Measurements from ENCODE around the gene KLHL3. TPM values are rescaled to one million over a fixed set of nuclear protein-coding genes. Genes with fewer than 3 reads are reported as not detected.

KLHL3 gene
- total and polyA plus RNA-seq, 10 donors = 1.3 to 17.9 (median 9.5) TPM

- 69 to 81% (median 77%) methylated on average over 7 of the region's 7 CpGs for WGBS, 5 donors
- Histone ChIP-seq H3K9me3 (no peaks in the 10 kb centered on the region), H3K4me1 (no peaks in the 10 kb centered on the region), H3K36me3 (no peaks in the 10 kb centered on the region), H3K4me3 (no peak overlapping the region), H3K27me3 (replicated peaks in 1 of 7) (no peaks in the 10 kb centered on the region), H3K27ac (no peak overlapping the region)
- intact Hi-C loops (cut with DNase I; ENCODE audit: low total_unique reads) = no loop called here
- no peak for TF ChIP-seq POLR2A (IDR thresholded peaks at IDR 0.05)
- TF ChIP-seq CTCF (IDR thresholded peaks at IDR 0.05 in 8 of 11, conservative IDR thresholded peaks at IDR 0.05 in 3 of 11) = no peak
- no peak for TF ChIP-seq POLR2AphosphoS5 (IDR thresholded peaks at IDR 0.05)
- DNase-seq = no peak
Observed at GRCh38 chr5:137613554-137614265, 122.2 kb downstream of the KLHL3 start.

- Histone ChIP-seq H3K27ac (no peak overlapping the region), H3K4me3 (no peak overlapping the region), H3K36me3 (no peaks in the 10 kb centered on the region), H3K27me3 (replicated peaks in 1 of 7) (no peaks in the 10 kb centered on the region), H3K4me1 (no peaks in the 10 kb centered on the region), H3K9me3 (no peaks in the 10 kb centered on the region)
- intact Hi-C loops (cut with DNase I; ENCODE audit: low total_unique reads) = no loop called here
- TF ChIP-seq POLR2A (IDR thresholded peaks at IDR 0.05) (no peak), POLR2AphosphoS5 (IDR thresholded peaks at IDR 0.05) (no peak), CTCF (IDR thresholded peaks at IDR 0.05 in 8 of 11, conservative IDR thresholded peaks at IDR 0.05 in 3 of 11) (no peak)
- no peak for DNase-seq
Observed at GRCh38 chr5:137612576-137612975, 123.3 kb downstream of the KLHL3 start.

- intact Hi-C loops (cut with DNase I; ENCODE audit: low total_unique reads) = no loop called here
- WGBS, 5 donors = 82 to 94% (median 90%) methylated on average over 8 to 9 of the region's 9 CpGs
- no peaks in the 10 kb centered on the region for H3K36me3 ChIP-seq
- H3K4me1 ChIP-seq = no peaks in the 10 kb centered on the region
- H3K27ac ChIP-seq = no peak overlapping the region
- no peaks in the 10 kb centered on the region for H3K9me3 ChIP-seq
- TF ChIP-seq POLR2A (IDR thresholded peaks at IDR 0.05) = no peak
- no peak for TF ChIP-seq POLR2AphosphoS5 (IDR thresholded peaks at IDR 0.05)
- no peak for TF ChIP-seq CTCF (IDR thresholded peaks at IDR 0.05 in 8 of 11, conservative IDR thresholded peaks at IDR 0.05 in 3 of 11)
- H3K27me3 ChIP-seq (replicated peaks in 1 of 7) = no peaks in the 10 kb centered on the region
- H3K4me3 ChIP-seq = no peak overlapping the region
- DNase-seq = no peak
Observed at GRCh38 chr5:137611794-137612435, 124.0 kb downstream of the KLHL3 start.

- Histone ChIP-seq H3K4me1 (no peaks in the 10 kb centered on the region), H3K9me3 (no peaks in the 10 kb centered on the region)
- intact Hi-C loops (cut with DNase I; ENCODE audit: low total_unique reads) = no loop called here
Observed at GRCh38 chr5:137611011-137611580, 124.8 kb downstream of the KLHL3 start.

More at GRCh38 chr5:137611011-137611580, 124.8 kb downstream of the KLHL3 start:
- WGBS, 5 donors = 77 to 90% (median 87%) methylated on average over 4 of the region's 4 CpGs
- Histone ChIP-seq H3K4me3 (no peak overlapping the region), H3K36me3 (no peaks in the 10 kb centered on the region), H3K27ac (no peak overlapping the region), H3K27me3 (replicated peaks in 1 of 7) (peaks cover 0 to under 1% (median 0%) of the 10 kb centered on the region in 7 donors)
- DNase-seq = no peak
- TF ChIP-seq POLR2AphosphoS5 (IDR thresholded peaks at IDR 0.05) = no peak
- TF ChIP-seq CTCF (IDR thresholded peaks at IDR 0.05 in 8 of 11, conservative IDR thresholded peaks at IDR 0.05 in 3 of 11) = no peak
- TF ChIP-seq POLR2A (IDR thresholded peaks at IDR 0.05) = no peak
